GM12873 (cell line): Measurements from ENCODE around the gene ERRFI1.

ENCODE experiments used
- CTCF ChIP-seq: IDR thresholded peaks from 2 replicates; pipeline ENCODE4 v1.5.1; 2012; ENCODE audit warnings: low read depth, mild to moderate bottlenecking, moderate library complexity, low read length, control low read depth; ENCODE audit not compliant: insufficient read depth; ENCODE audit errors: missing control alignments

ERRFI1 gene

GRCh38 chr1:8009043-8010002 is 16.8 kb downstream of the ERRFI1 start:
- TF ChIP-seq CTCF, result no peak

GRCh38 chr1:8006037-8006963 is 19.8 kb downstream of the ERRFI1 start:
- TF ChIP-seq CTCF, result no peak

GRCh38 chr1:8004803-8005573 is 21.1 kb downstream of the ERRFI1 start:
- no peak for TF ChIP-seq CTCF

- TF ChIP-seq CTCF, result no peak
Observed at GRCh38 chr1:8004113-8004802, 21.9 kb downstream of the ERRFI1 start.

- no peak for TF ChIP-seq CTCF
Observed at GRCh38 chr1:8003438-8004112, 22.5 kb downstream of the ERRFI1 start.

GRCh38 chr1:8002921-8003320 is 23.2 kb downstream of the ERRFI1 start:
- TF ChIP-seq CTCF, result no peak
